PFSK-1 (cell line): ENCODE data around the gene UGT1A7.

Experiments used
- POLR2AphosphoS5 ChIP-seq: IDR thresholded peaks from 2 replicates; pipeline ENCODE4 v1.6.1; 2012; ENCODE audit warnings: low read depth, mild to moderate bottlenecking, control low read depth, low read length, moderate library complexity
- REST ChIP-seq, 2 experiments: IDR thresholded peaks; 2 replicates each; pipeline versions ENCODE4 v1.6.1 to v1.8.0; 2011 to 2012; ENCODE audit warnings: low read depth in 2 of 2, low read length in 2 of 2, control low read depth in 1 of 2, inconsistent platforms in 1 of 2, mild to moderate bottlenecking in 1 of 2, moderate library complexity in 1 of 2; ENCODE audit not compliant: insufficient read depth in 1 of 2
- SIN3A ChIP-seq: IDR thresholded peaks from 2 replicates; pipeline ENCODE4 v1.6.1; 2012; ENCODE audit warnings: mild to moderate bottlenecking, low read length, moderate library complexity, borderline replicate concordance; ENCODE audit not compliant: insufficient read depth
- TAF1 ChIP-seq: IDR thresholded peaks from 2 replicates; pipeline ENCODE4 v1.6.1; 2012; ENCODE audit warnings: low read length, control low read depth, borderline replicate concordance; ENCODE audit not compliant: insufficient read depth

- TF ChIP-seq SIN3A (no peak), REST (IDR thresholded peaks at IDR 0.05; ENCODE audit: insufficient read depth in 1 of 2, low read depth in 2 of 2, low read length in 2 of 2) (no peak), POLR2AphosphoS5 (no peak), TAF1 (no peak)
Measured at GRCh38 chr2:233800208-233800607, 118.5 kb downstream of the UGT1A7 start.
